IPS-18a (cell line): ENCODE measurements around the gene UBP1.

Source experiments
- H3K27ac ChIP-seq: one replicate; pipeline ENCODE4 v1.5.1; 2013; ENCODE audit warnings: low read length
- H3K27me3 ChIP-seq: one replicate; pipeline ENCODE4 v1.6.1; 2013; ENCODE audit warnings: mild to moderate bottlenecking, low read length; ENCODE audit not compliant: control insufficient read depth, insufficient read depth
- H3K36me3 ChIP-seq: one replicate; pipeline ENCODE4 v1.6.1; 2013; ENCODE audit warnings: low read depth, low read length; ENCODE audit not compliant: control insufficient read depth
- H3K4me1 ChIP-seq: one replicate; pipeline ENCODE4 v1.6.1; 2013; ENCODE audit warnings: low read depth, low read length; ENCODE audit not compliant: control insufficient read depth
- H3K4me3 ChIP-seq: one replicate; pipeline ENCODE4 v1.5.1; 2013; ENCODE audit warnings: low read length
- H3K9ac ChIP-seq: one replicate; pipeline ENCODE4 v1.6.1; 2013; ENCODE audit warnings: mild to moderate bottlenecking, low read length, moderate library complexity
- H3K9me3 ChIP-seq: one replicate; pipeline ENCODE4 v1.6.1; 2013; ENCODE audit warnings: low read depth, low read length; ENCODE audit not compliant: control insufficient read depth

The UBP1 gene

GRCh38 chr3:33403756-33404155 lies 36.4 kb downstream of the UBP1 start:
- Histone ChIP-seq H3K4me1 (no peaks in the 10 kb centered on the region), H3K9ac (no peak overlapping the region), H3K27me3 (no peaks in the 10 kb centered on the region), H3K36me3 (peaks cover 74% of the 10 kb centered on the region), H3K4me3 (no peak overlapping the region), H3K9me3 (no peaks in the 10 kb centered on the region), H3K27ac (no peak overlapping the region)

GRCh38 chr3:33402936-33403335 lies 37.3 kb downstream of the UBP1 start:
- H3K27ac ChIP-seq, result no peak overlapping the region
- peaks cover 74% of the 10 kb centered on the region for H3K36me3 ChIP-seq
- H3K4me3 ChIP-seq, result no peak overlapping the region
- H3K4me1 ChIP-seq, result no peaks in the 10 kb centered on the region
- no peak overlapping the region for H3K9ac ChIP-seq
- H3K9me3 ChIP-seq, result no peaks in the 10 kb centered on the region
- no peaks in the 10 kb centered on the region for H3K27me3 ChIP-seq

- Histone ChIP-seq H3K36me3 (peaks cover 74% of the 10 kb centered on the region), H3K27ac (no peak overlapping the region), H3K4me1 (no peaks in the 10 kb centered on the region), H3K27me3 (no peaks in the 10 kb centered on the region), H3K4me3 (no peak overlapping the region), H3K9me3 (no peaks in the 10 kb centered on the region), H3K9ac (no peak overlapping the region)
These were observed 38.4 kb downstream of the UBP1 start for GRCh38 chr3:33401781-33402180.

- no peaks in the 10 kb centered on the region for H3K9me3 ChIP-seq
- H3K27me3 ChIP-seq, result no peaks in the 10 kb centered on the region
- H3K36me3 ChIP-seq, result peaks cover 88% of the 10 kb centered on the region
- H3K4me3 ChIP-seq, result no peak overlapping the region
- no peak overlapping the region for H3K27ac ChIP-seq
- no peak overlapping the region for H3K9ac ChIP-seq
- no peaks in the 10 kb centered on the region for H3K4me1 ChIP-seq
These were observed 41.8 kb downstream of the UBP1 start for GRCh38 chr3:33398410-33398809.

- H3K4me3 ChIP-seq, result no peak overlapping the region
- H3K27me3 ChIP-seq, result no peaks in the 10 kb centered on the region
- H3K36me3 ChIP-seq, result peaks cover 88% of the 10 kb centered on the region
- H3K9me3 ChIP-seq, result no peaks in the 10 kb centered on the region
- H3K27ac ChIP-seq, result no peak overlapping the region
- no peak overlapping the region for H3K9ac ChIP-seq
- no peaks in the 10 kb centered on the region for H3K4me1 ChIP-seq
These were observed 44.3 kb downstream of the UBP1 start for GRCh38 chr3:33395900-33396299.

GRCh38 chr3:33394403-33395054 lies 45.7 kb downstream of the UBP1 start:
- no peak overlapping the region for H3K9ac ChIP-seq
- H3K36me3 ChIP-seq, result peaks cover 88% of the 10 kb centered on the region
- H3K27ac ChIP-seq, result no peak overlapping the region
- H3K4me1 ChIP-seq, result no peaks in the 10 kb centered on the region
- H3K9me3 ChIP-seq, result no peaks in the 10 kb centered on the region
- H3K4me3 ChIP-seq, result no peak overlapping the region
- H3K27me3 ChIP-seq, result no peaks in the 10 kb centered on the region

- Histone ChIP-seq H3K4me3 (no peak overlapping the region), H3K9me3 (no peaks in the 10 kb centered on the region), H3K27me3 (no peaks in the 10 kb centered on the region), H3K4me1 (no peaks in the 10 kb centered on the region), H3K36me3 (peaks cover 82% of the 10 kb centered on the region), H3K27ac (no peak overlapping the region), H3K9ac (no peak overlapping the region)
These were observed 47.5 kb downstream of the UBP1 start for GRCh38 chr3:33392703-33393125.

- H3K4me1 ChIP-seq, result no peaks in the 10 kb centered on the region
- no peaks in the 10 kb centered on the region for H3K27me3 ChIP-seq
- H3K9me3 ChIP-seq, result no peaks in the 10 kb centered on the region
- H3K4me3 ChIP-seq, result no peak overlapping the region
- no peak overlapping the region for H3K27ac ChIP-seq
- H3K9ac ChIP-seq, result no peak overlapping the region
- peaks cover 76% of the 10 kb centered on the region for H3K36me3 ChIP-seq
These were observed 48.1 kb downstream of the UBP1 start for GRCh38 chr3:33392144-33392543.

GRCh38 chr3:33391255-33391995 lies 48.8 kb downstream of the UBP1 start:
- Histone ChIP-seq H3K9ac (no peak overlapping the region), H3K36me3 (peaks cover 70% of the 10 kb centered on the region), H3K4me1 (no peaks in the 10 kb centered on the region), H3K4me3 (no peak overlapping the region), H3K9me3 (no peaks in the 10 kb centered on the region), H3K27ac (no peak overlapping the region), H3K27me3 (no peaks in the 10 kb centered on the region)

- no peaks in the 10 kb centered on the region for H3K4me1 ChIP-seq
- no peaks in the 10 kb centered on the region for H3K9me3 ChIP-seq
- H3K27me3 ChIP-seq, result no peaks in the 10 kb centered on the region
- H3K9ac ChIP-seq, result no peak overlapping the region
- H3K4me3 ChIP-seq, result no peak overlapping the region
- H3K27ac ChIP-seq, result no peak overlapping the region
- peaks cover 70% of the 10 kb centered on the region for H3K36me3 ChIP-seq
These were observed 50.3 kb downstream of the UBP1 start for GRCh38 chr3:33389908-33390307.

- no peaks in the 10 kb centered on the region for H3K4me1 ChIP-seq
- H3K27me3 ChIP-seq, result no peaks in the 10 kb centered on the region
- H3K9me3 ChIP-seq, result no peaks in the 10 kb centered on the region
- no peak overlapping the region for H3K27ac ChIP-seq
- no peak overlapping the region for H3K4me3 ChIP-seq
- peaks cover 63% of the 10 kb centered on the region for H3K36me3 ChIP-seq
- no peak overlapping the region for H3K9ac ChIP-seq
These were observed 51.7 kb downstream of the UBP1 start for GRCh38 chr3:33388374-33389100.
